Limb (tissue), 2 donors: ENCODE data around the gene IL26.

Experiments used
- DNase-seq, 2 donors: peaks; one replicate each; pipeline ENCODE4 v3.0.0-alpha.2; 2016; ENCODE audit errors: extremely low spot score in 2 of 2

IL26 gene

DNA sequence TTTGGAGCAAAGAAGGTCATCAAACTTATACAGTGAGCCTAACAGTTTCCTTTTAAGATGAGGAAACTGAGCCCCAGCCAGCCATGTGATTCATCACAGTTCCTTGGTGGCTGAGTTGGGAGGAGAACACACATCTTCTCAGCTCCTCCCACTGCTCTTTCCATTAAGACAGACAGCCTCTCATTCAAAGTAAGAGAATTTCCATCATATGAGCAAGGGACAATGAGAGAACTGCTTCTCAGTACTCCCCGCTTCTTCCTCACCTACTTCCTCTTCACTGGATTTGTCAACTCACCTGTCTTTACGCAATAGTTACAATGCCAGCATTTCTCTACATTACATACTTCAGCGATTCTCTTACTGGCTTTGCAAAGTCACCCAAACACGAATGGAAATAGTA, 68.2 kb downstream of the IL26 start:
- DNase-seq, result no peak

DNA sequence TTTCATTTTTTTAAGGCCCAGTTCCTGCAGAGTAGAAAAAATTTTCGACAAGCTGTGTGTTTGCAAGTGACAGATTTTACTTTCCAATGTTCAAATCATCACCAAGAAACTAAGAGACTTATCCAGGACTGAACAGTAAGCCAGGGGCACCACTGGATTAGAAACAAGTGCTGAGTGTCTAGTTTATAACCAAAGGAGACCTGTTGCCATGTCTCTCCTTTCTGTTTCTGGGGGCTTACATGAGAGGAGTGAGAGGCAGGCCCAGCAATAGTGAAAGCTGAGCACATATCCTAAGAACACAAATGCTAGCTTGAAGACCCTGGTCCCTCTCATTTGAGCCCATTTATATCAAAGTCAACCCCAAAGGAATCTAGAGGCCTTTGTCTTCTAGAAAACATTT, 69.0 kb downstream of the IL26 start:
- no peak for DNase-seq

DNA sequence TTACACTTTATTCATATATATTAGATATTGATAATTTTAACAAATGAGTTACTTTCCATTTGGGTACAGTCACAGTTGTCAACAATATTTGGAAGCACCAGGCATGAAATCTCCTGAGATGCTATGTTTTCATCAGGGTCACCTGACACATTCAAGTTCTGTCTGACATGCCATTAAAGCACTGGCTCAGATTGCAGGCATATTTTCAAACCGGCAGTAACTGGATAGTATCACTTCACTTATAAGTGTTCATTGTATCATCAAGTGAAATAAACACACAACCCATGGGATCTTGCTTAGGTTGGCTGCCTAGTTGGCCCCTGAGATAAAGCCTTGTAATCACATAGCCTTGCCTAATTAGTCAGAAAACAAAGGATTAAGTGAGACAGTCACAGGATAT, 70.8 kb downstream of the IL26 start:
- no peak for DNase-seq
